ACHN (cell line): ENCODE results near the gene BACE2.
"Not testable (repeated sequence)": the region's sequence is repeated elsewhere in the genome, so short reads cannot be mapped to it uniquely, and the experiment has no call there.

Experiments
- DNase-seq: peaks from one replicate; pipeline ENCODE4 v3.0.0-alpha.2; 2015
- in situ Hi-C: cut with HindIII; loops from 2 replicates; pipeline ENCODE4 v1.10.0; 2017; ENCODE audit warnings: low sequenced_read_pairs, low pct_ligation_motif_present, low pct_unique_long_range_greater_than_20kb

Gene BACE2

GRCh38 chr21:41228492-41228891 is 60.5 kb downstream of the BACE2 start:
- in situ Hi-C loops: no loop called here
- DNase-seq: no peak

DNA sequence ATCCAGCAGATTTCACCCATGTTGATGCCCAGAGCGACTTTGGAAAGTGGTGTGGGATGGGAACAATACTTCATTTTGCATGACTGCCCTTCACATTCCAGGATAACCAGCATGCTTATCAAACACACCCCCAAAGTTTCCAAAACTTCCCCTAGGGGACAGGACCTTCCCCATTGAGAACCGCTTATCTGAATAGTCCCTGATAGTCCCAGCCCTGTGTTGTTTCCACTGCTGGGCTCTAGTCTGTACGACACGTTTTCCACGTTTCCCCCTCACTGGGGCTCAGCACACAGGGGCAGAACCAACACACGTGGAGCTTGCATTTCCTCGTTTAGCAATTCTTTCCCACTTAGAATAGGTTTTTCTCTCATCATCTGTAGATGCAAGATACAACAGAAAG is 61.0 kb downstream of the BACE2 start:
- DNase-seq: no peak
- in situ Hi-C loops: no loop called here

- no peak for DNase-seq
- in situ Hi-C loops: no loop called here
Measured at GRCh38 chr21:41229509-41230248, 61.7 kb downstream of the BACE2 start.

- in situ Hi-C loops: no loop called here
Measured at GRCh38 chr21:41230497-41230896, 62.5 kb downstream of the BACE2 start.

GRCh38 chr21:41231060-41231459 is 63.1 kb downstream of the BACE2 start:
- no peak for DNase-seq
- in situ Hi-C loops: no loop called here

More at GRCh38 chr21:41230497-41230896, 62.5 kb downstream of the BACE2 start:
- DNase-seq: no peak

- DNase-seq: no peak
- in situ Hi-C loops: no loop called here
Measured at GRCh38 chr21:41232013-41232412, 64.1 kb downstream of the BACE2 start.

DNA sequence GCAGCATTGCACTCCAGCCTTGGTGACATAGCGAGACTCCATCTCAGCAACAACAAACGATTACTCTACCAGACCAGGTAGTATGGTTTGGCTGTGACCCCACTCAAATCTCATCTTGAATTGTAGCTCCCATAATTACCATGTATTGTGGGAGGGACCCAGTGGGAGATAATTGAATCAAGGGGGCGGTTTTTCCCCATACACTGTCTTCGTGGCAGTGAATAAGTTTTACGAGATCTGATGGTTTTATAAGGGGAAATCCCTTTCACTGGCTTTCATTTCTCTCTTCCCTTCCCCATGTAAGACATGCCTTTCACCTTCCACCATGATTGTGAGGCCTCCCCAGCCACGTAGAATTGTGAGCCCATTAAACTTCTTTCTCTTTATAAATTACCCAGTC is 66.0 kb downstream of the BACE2 start:
- in situ Hi-C loops: no loop called here

GRCh38 chr21:41234569-41234968 is 66.6 kb downstream of the BACE2 start:
- no peak for DNase-seq
- in situ Hi-C loops: no loop called here

More for the DNA sequence above, 66.0 kb downstream of the BACE2 start:
- DNase-seq: no peak

GRCh38 chr21:41235201-41235600 is 67.2 kb downstream of the BACE2 start:
- DNase-seq: no peak
- in situ Hi-C loops: no loop called here

DNA sequence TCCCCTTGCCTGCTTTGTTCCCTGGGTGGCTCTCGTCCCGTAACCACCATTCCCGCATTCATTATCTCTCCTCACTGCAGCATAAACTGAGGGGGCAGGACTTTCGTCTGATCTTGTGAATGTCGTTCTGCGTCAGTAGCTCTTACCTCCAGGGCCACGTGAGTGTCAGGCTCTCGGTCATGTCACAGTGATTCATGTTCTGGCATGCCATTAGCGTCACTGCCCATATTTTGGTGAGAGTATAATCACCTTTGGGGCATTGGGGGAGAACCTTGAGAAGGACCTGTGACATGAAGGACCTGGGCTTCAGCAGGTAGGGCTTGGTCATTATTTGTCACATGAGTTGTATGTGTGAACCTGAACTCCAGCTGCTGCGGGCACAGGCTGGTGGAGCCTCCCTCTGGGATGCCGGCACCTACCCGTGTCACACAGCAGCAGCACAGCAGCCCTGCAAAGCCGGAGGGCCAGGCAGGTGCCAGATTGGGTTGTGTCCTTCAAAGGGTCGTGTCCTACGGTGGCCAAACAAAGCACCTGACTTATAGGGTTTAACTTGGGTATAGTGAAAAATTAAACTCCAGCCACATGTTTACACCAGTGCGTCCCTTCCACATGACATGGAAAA is 68.5 kb downstream of the BACE2 start:
- no peak for DNase-seq
- in situ Hi-C loops: no loop called here

- DNase-seq, in situ Hi-C loops: not testable (repeated sequence)
Measured at GRCh38 chr21:41238081-41238796, 70.3 kb downstream of the BACE2 start.

DNA sequence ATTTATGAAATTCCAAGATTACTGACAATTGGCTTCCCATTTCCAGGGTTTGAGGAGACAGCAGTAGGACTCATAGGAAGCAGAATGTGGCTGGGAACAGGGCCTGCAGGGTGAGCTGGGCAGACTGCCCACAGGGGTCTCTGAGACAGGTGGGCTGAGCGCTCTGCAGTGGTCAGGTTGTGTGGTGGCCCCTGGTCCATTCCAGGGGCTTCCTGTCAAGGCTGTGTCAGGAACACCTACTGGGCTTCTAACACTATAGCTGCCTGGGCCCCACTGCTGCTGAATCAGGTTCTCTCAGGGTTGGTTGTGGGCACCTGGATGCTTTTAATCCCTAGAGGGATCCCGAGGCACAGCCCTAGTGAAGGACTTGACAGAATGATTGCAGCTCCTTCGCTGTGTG is 72.1 kb downstream of the BACE2 start:
- in situ Hi-C loops: no loop called here

DNA sequence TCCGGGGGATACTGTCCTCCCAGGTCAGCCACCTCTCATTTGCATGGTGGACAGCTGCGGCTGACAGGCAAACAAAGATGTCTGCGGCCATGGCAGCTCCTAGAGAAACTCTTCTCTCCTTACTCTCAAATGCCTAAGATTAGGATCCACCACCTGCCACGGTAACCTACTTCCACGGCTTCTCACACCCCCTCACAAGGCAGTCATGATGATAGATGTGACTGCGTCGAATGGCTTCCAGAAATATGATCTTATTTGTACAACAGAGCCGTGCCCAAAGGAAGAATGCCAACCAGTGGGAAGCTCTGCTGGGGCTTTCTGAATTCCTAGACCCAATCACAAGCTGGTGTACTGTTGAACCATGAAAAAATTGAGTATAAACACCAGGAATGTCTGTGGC is 73.4 kb downstream of the BACE2 start:
- in situ Hi-C loops: no loop called here
- no peak for DNase-seq

More for the DNA sequence above, 72.1 kb downstream of the BACE2 start:
- no peak for DNase-seq

GRCh38 chr21:41242238-41242829 is 74.4 kb downstream of the BACE2 start:
- no peak for DNase-seq
- in situ Hi-C loops: no loop called here

DNA sequence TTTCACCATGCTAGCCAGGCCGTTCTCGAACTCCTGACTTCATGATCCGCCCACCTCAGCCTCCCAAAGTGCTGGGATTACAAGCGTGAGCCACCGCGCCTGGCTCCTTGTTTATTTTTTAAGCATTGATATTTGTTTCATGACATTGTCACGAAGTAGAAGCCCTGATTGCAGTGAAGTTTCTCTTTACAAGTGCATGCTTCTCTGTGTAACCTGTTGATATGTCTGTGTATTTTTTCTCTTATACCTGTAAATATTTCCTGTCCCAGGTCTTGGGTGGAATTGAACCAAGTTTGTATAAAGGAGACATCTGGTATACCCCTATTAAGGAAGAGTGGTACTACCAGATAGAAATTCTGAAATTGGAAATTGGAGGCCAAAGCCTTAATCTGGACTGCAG is 75.1 kb downstream of the BACE2 start:
- no peak for DNase-seq
- in situ Hi-C loops: no loop called here

DNA sequence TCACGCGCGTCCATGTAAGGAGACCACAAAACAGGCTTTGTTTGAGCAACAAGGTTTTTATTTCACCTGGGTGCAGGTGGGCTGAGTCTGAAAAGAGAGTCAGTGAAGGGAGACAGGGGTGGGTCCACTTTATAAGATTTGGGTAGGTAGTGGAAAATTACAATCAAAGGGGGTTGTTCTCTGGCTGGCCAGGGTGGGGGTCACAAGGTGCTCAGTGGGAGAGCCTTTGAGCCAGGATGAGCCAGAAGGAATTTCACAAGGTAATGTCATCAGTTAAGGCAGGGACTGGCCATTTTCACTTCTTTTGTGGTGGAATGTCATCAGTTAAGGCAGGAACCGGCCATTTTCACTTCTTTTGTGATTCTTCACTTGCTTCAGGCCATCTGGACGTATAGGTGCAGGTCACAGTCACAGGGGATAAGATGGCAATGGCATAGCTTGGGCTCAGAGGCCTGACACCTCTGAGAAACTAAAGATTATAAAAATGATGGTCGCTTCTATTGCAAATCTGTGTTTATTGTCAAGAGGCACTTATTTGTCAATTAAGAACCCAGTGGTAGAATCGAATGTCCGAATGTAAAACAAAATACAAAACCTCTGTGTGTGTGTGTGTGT is 76.4 kb downstream of the BACE2 start:
- in situ Hi-C loops, DNase-seq: not testable (repeated sequence)

DNA sequence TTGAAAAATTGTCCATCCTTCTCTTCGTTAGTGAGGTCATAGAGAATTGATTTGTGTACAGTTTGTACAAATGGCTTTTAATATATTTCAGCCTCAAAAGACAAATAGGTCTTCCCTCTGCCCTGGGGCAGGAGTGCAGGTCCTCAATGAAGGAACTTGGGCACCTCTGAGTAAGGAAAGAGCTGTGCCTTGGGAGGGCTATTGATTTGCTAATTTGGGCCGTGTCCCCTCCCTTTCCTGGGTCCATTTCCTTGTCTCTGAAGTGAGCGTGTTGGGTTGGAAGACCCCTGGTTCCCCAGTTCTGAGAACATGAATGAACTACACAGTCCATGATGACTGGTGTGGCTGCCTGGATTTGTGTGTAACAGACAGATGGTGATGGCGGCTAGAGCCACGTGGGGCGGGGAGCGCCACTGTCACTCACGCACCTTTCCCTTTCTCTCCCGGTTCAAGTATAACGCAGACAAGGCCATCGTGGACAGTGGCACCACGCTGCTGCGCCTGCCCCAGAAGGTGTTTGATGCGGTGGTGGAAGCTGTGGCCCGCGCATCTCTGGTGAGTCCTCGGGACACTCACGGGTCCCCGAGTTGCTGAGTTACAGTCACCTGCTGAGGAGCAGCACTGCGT is 77.7 kb downstream of the BACE2 start:
- in situ Hi-C loops: no loop called here
- no peak for DNase-seq

DNA sequence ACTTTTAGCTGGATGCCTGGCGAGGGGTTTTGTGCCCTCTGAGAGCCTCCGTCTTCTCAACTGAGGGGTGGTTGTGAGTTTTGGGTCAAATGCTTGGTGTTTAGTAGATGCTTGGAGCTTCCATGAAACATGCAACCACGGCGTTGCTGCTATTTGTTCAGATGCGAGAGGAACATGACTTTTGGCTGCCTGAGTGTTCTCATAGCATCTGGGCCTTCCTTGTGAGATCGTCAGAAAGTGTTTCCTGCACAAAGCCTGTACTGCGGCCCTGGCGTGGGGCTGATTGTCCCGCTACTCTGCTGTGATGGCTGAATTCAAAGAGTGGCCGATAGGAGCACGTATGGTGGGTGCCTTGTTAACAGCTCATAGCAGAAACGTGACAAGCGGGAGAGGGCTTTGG is 78.8 kb downstream of the BACE2 start:
- in situ Hi-C loops: no loop called here
- DNase-seq: no peak
